ENCODE results near the gene PPP3R2.
"Not testable (repeated sequence)": the region's sequence is repeated elsewhere in the genome, so short reads cannot be mapped to it uniquely, and the experiment has no call there.

PPP3R2 gene, protein sequence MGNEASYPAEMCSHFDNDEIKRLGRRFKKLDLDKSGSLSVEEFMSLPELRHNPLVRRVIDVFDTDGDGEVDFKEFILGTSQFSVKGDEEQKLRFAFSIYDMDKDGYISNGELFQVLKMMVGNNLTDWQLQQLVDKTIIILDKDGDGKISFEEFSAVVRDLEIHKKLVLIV

DNA sequence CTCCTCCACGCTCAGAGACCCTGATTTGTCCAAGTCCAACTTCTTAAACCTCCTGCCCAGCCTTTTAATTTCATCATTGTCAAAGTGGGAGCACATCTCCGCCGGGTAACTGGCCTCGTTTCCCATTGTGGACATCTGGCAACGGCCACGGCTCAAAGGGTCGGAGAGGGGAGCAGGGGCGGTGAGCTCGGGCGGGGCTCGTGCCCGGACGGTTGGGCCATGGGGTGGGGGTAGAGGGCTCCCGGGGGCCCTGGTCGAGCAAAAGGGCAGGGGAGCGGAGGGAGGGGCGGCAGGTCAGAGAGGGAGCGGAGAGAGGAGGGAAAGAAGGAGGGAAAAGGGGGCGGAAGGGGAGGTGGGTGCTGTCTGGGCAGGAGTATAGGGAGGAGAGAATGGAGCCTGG lies at the start of gene PPP3R2:
Gene PPP3R2 (minus strand): TSS at position 174 of the 400 bp plus-strand sequence. CDS start 48 bp downstream, at position 126.
- no peak for DNase-seq

GRCh38 chr9:101639785-101640665 lies 45.3 kb upstream of the PPP3R2 start:
- no peak for DNase-seq

- DNase-seq, result no peak
Measured at GRCh38 chr9:101639311-101639710, 44.5 kb upstream of the PPP3R2 start.

DNA sequence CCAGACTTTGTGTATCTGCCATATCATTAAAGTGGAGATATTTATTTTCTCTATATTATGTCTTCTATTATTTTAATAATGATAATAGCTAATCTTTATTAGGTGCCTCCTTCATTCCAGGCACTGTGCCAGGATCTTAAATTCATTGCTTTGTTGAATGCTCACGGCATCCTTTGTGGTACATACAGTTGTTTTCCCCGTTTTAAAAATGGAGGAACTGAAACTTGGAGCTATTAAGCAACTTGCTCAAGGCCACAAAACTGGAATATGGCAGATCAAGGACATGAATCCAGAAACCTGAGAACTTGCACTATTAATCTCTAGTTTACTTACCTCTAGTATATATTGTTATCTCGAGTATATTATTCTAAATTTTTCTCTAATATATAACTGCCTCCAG lies 41.5 kb upstream of the PPP3R2 start:
- DNase-seq, result no peak

DNA sequence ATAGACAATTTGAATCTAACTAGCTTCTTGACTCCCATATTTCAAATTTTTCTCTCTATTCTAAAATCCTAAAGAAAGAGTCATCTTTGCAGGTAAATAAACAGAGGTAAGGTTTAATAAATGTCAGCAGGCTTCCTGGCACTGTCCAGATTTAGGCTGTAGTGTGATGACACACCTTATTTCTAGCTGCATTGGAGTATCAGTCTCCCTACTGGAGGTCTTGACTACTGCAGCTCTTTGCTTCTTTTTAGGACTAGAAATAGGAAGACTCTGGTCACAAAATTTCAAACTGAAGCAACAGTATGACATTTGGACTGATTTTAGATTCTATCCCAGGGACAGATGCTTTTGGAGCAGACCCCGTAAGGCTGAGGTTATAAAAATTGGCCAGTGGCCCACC lies 40.7 kb upstream of the PPP3R2 start:
- DNase-seq, result no peak

DNA sequence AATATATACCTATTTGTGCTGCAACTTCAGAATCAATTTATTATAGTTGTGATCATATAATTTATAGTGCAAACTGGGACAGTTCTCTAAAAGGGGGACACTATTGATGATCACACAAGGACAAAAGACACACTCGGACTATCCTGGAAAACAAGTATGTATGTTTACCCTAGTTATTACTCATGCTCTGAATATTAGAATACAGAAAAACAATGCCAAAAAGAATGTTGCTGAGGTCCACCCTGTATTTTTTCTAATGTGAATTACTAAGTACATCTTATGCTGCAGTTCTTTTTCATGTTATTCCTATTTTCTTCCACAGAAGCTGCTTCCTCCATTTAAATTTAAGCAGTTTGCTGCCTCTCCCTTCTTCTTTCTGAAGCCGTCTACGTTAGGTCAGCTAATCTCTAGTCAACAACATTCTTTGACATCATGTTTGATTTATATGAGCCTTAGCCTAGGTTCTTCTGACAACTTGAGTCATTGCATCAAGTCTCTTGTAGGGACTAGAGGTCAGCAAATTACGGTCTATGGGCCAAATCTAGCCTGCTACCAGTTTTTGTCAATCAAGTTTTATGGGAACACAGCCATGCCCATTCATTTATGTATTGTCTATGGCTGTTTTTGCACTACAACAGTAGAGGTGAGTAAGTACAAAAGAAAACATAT lies 40.1 kb upstream of the PPP3R2 start:
- DNase-seq, result no peak

DNA sequence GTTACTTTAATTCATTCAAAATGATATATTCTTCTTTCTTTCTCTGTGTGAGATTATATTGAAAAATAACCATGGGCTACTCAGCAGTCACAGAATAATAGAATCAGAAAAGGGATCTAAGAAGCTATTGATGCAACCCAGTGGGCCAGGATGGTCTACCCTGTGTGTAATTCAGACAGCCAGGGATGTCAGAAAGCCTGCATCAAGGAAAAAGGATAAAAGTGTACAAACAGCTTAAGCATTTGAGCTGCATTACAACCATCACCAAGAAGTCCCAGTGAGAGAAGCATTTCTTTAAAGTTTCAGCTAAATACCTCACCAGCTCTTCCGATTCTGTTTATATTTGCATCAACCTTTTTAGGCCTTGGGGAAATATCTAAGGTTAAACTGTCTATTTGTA lies 37.8 kb upstream of the PPP3R2 start:
- no peak for DNase-seq

- DNase-seq, result no peak
Measured at GRCh38 chr9:101631892-101632291, 37.1 kb upstream of the PPP3R2 start.

DNA sequence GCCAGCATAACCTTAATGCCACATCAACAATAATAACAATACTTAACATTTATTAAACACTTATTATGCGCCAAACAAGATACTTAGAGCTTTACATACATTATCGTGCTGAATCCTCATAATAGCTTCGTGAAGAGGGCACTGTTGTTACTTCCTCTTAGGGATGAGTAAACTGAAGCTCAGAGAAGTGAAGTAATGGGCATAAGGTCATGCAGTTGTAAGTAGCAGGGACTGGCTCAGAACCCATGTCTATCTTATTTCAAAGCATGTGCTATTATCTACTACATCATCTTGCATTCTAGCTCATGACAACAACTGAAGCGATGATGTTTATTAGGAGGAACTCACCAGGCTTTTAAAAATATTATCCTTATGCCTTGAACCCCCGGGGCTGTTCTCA lies 34.9 kb upstream of the PPP3R2 start:
- DNase-seq, result no peak

DNA sequence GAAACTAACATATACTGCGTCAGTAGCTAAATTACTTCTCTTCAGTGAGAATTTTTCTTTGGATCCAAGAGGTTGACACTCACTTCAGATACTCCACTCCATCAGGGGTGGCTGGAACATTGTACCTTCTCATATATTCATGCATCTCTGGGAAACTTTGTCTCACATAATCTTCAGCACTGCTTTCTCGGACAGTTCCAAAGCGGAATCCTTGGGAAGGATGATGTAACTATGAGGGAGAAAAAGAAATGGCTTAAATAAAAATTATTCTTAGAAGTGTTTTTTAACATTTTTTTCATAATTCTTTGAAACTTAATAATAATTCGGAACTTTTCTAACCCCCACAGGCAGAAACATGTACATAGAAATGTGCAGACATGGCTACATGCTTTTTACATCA lies 33.4 kb upstream of the PPP3R2 start:
- no peak for DNase-seq

DNA sequence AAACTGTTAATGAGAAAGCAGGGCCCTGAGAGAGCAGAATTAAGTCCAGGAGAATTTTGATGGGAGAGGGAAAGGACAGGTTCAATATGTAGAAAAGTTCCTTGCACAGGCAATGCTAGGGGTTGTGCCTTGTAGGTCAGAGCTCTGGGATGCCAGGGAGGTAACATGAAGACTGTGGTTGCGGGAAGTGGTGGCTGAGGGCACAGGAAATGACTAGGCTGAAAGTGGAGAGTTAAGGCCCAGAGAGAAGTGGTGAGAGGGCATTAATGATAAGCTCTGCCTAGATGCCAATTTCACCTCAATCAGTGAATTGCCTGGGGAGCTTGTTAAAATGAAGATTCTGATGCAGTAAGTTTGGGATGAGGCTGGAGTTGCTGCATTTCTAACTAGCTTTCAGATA lies 31.5 kb upstream of the PPP3R2 start:
- DNase-seq, result no peak

- DNase-seq, result no peak
Measured at GRCh38 chr9:101625876-101626275, 31.1 kb upstream of the PPP3R2 start.

DNA sequence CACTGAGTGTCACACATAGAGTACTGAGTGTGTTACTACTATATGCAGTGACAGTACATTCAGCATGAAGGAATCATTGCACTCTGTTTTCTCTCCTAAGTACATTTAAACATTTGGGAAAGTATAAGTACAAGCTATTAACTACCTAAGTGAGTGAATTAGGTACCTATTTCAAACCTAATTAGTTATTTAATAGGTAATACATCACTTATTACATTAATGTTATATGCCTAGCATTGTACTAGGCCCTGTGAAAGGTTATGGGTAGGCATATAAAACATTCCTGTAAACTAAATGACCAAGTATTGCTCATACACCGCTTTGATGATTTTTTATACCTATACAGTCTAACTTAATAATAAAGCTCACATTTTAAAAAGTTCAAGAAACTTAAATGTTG lies 25.7 kb upstream of the PPP3R2 start:
- no peak for DNase-seq

DNA sequence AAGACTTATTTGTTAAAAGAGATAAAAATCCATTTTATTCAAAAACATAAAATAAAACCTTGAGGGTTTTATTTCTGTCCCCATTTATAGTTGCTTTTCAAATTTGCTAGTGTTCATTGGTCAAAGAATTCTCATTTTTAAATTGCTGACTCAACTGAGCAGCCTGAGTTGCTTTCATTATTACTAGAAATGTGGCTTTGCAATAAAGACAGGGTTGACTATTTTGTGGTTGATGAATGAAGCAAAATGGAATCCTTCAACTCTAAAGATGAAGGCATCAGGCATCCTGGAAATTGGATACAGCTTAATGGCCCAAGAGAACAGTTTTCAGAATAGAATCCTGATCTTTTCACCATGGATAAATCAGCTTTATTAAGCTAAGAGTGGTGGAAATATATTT lies 23.9 kb upstream of the PPP3R2 start:
- no peak for DNase-seq

- DNase-seq, result no peak
Measured at GRCh38 chr9:101605547-101605946, 10.8 kb upstream of the PPP3R2 start.

GRCh38 chr9:101604296-101604695 lies 9.5 kb upstream of the PPP3R2 start:
- no peak for DNase-seq

DNA sequence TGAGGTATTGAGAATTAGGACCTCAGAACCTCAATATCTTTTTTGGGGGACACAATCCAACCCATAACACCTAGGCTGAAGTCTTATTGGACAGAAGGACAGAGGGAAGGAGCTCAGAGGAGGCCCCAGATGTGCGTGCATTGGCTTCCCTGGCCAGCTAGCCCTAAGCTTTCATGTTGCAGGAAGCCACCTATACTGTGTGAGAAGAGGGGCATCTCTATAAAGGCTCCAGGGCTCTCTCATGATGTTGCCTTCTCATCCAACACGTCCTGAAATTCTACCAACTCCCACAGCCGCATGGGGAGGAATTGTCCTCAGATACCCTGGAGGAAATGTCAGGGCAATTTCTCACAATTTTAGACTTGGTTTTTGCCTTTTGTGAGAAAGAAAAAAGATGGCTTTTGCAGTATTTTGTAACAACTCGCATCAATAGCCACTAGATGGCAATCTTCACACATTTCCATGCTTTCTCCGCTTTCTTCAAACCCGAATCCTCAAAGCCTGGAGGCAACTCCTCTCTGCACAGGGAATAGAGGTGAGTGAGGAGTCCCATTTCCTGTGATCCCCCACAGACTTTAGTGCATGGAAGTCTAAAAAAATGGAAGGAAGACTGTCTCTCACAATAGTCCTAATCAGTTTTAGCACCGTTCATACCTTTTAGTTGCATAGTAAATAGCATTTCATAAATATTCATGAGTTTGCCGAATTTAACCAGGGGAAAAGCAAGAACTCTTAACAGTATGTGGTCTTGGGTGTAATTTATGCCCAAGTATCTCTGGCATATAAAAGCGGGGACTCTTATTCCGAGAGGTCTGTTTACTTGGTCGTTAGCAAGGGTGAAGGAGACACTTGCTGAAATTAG lies 7.4 kb upstream of the PPP3R2 start:
- DNase-seq, result peak; percentile 34 to 46

- no peak for DNase-seq
Measured at GRCh38 chr9:101593345-101593744, 1.4 kb downstream of the PPP3R2 start.

DNA sequence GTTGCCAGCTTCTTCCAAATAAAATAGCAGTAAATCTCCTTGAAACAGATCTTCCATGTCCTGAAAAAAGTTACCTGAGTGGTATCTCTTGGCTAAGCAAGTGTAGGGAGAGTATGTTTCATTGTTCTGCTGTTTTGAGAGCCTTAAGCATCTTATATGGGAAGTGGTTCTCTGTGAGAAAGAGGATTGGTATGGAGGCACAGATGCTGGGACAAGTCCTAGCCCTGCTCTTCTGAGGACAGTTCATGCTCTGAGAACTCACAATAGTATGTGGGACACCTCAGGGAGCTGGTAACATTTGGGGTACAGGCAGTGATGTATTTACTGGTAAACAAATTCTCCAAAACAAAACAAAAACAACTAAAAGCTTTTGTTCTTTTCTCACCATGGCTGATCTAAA lies 2.0 kb downstream of the PPP3R2 start:
- DNase-seq, result no peak

- DNase-seq, result no peak
Measured at GRCh38 chr9:101591787-101592446, 2.9 kb downstream of the PPP3R2 start.

DNA sequence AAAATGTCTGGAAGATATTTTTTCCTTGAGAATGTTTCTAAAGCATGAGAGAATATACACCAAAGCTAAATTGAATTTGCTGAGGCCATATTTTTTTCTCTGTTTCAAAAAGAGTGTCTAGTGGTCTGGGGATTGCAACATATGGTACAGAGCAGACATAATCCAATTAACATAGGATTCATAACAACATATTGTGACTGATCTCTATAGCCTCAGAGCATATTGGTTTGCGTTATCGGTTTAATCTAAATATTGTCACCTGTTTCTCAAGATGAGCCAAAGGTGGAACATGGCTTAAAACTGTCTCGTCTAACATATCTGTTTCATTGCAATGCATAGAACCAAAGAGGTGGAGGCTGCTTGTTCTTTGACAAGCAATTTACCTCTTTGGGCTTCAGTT lies 3.9 kb downstream of the PPP3R2 start:
- no peak for DNase-seq

- not testable (repeated sequence) for DNase-seq
Measured at GRCh38 chr9:101590074-101590473, 4.7 kb downstream of the PPP3R2 start.
